ENCODE data around the gene PITPNM3. TPM values are rescaled to one million over a fixed set of nuclear protein-coding genes. Genes with fewer than 3 reads are reported as not detected.

PITPNM3 gene
- total RNA-seq, 2 donors from 2014 or later, result 13.4 to 26.6 TPM

- intact Hi-C loops (cut with DNase I), result no loop called here
- no peak for DNase-seq (ENCODE audit: low spot score)
These were observed 93.7 kb downstream of the PITPNM3 start for GRCh38 chr17:6462692-6463091.

- intact Hi-C loops (cut with DNase I), result no loop called here
- DNase-seq (ENCODE audit: low spot score), result no peak
These were observed 94.4 kb downstream of the PITPNM3 start for GRCh38 chr17:6461792-6462524.

GRCh38 chr17:6461246-6461645 lies 95.1 kb downstream of the PITPNM3 start:
- intact Hi-C loops (cut with DNase I), result no loop called here
- no peak for DNase-seq (ENCODE audit: low spot score)

- DNase-seq (ENCODE audit: low spot score), result no peak
- intact Hi-C loops (cut with DNase I), result no loop called here
These were observed 95.7 kb downstream of the PITPNM3 start for GRCh38 chr17:6460531-6461161.

- no peak for DNase-seq (ENCODE audit: low spot score)
- intact Hi-C loops (cut with DNase I), result no loop called here
These were observed 97.8 kb downstream of the PITPNM3 start for GRCh38 chr17:6458460-6458950.

- intact Hi-C loops (cut with DNase I), result no loop called here
- DNase-seq (ENCODE audit: low spot score), result no peak
These were observed 98.5 kb downstream of the PITPNM3 start for GRCh38 chr17:6457688-6458459.

GRCh38 chr17:6456914-6457687 lies 99.3 kb downstream of the PITPNM3 start:
- intact Hi-C loops (cut with DNase I), result no loop called here
- DNase-seq (ENCODE audit: low spot score), result no peak

- DNase-seq (ENCODE audit: low spot score), result no peak
- intact Hi-C loops (cut with DNase I), result no loop called here
These were observed 100.0 kb downstream of the PITPNM3 start for GRCh38 chr17:6456321-6456720.

- DNase-seq (ENCODE audit: low spot score), result no peak
- intact Hi-C loops (cut with DNase I), result no loop called here
These were observed 101.0 kb downstream of the PITPNM3 start for GRCh38 chr17:6455321-6455705.

GRCh38 chr17:6454495-6455320 lies 101.6 kb downstream of the PITPNM3 start:
- DNase-seq (ENCODE audit: low spot score), result no peak
- intact Hi-C loops (cut with DNase I), result no loop called here

GRCh38 chr17:6453279-6454024 lies 102.9 kb downstream of the PITPNM3 start:
- intact Hi-C loops (cut with DNase I), result no loop called here
- no peak for DNase-seq (ENCODE audit: low spot score)

GRCh38 chr17:6452471-6453266 lies 103.7 kb downstream of the PITPNM3 start:
- peak; percentile 4 for DNase-seq (ENCODE audit: low spot score)
- intact Hi-C loops (cut with DNase I), result no loop called here

GRCh38 chr17:6450926-6451832 lies 105.2 kb downstream of the PITPNM3 start:
- DNase-seq (ENCODE audit: low spot score), result peak; percentile 37
- intact Hi-C loops (cut with DNase I), result no loop called here

- no peak for DNase-seq (ENCODE audit: low spot score)
- intact Hi-C loops (cut with DNase I), result no loop called here
These were observed 107.0 kb downstream of the PITPNM3 start for GRCh38 chr17:6449307-6449706.

- intact Hi-C loops (cut with DNase I), result no loop called here
- no peak for DNase-seq (ENCODE audit: low spot score)
These were observed 107.9 kb downstream of the PITPNM3 start for GRCh38 chr17:6448473-6448872.

GRCh38 chr17:6446516-6447100 lies 109.7 kb downstream of the PITPNM3 start:
- no peak for DNase-seq (ENCODE audit: low spot score)
- intact Hi-C loops (cut with DNase I), result no loop called here

All from posterior vena cava (tissue), 2 donors.